Measurements from ENCODE around the gene PCIF1. TPM values are rescaled to one million over a fixed set of nuclear protein-coding genes. Genes with fewer than 3 reads are reported as not detected.

PCIF1 gene
- total and polyA plus RNA-seq, 9 of the 15 experiments (the other 6 are each of a cell fraction or from before 2014, with no cell fraction given): 5.8 to 29.4 (median 11.3) TPM

- TF ChIP-seq BCLAF1 (IDR thresholded peaks at IDR 0.05; ENCODE audit: borderline replicate concordance in 1 of 2, control insufficient read depth in 1 of 2, low read depth in 2 of 2, low read length in 1 of 2): no peak
- no peak for TF ChIP-seq ZC3H11A (IDR thresholded peaks at IDR 0.05; ENCODE audit: low read depth, low read length)
- TF ChIP-seq ZNF253 (CRISPR knock-in tag; conservative IDR thresholded peaks at IDR 0.05): no peak
- TF ChIP-seq PHB2 (IDR thresholded peaks at IDR 0.05; ENCODE audit: low read depth): no peak
- peak; percentile 74 for TF ChIP-seq HMGN3 (IDR thresholded peaks at IDR 0.05; ENCODE audit: borderline replicate concordance, extremely low read depth, insufficient read length, low read depth, low read length)
- TF ChIP-seq KDM5B (IDR thresholded peaks at IDR 0.05; ENCODE audit: insufficient replicate concordance, low read depth, low read length): peak; percentile 70
- TF ChIP-seq, protein P1, sequence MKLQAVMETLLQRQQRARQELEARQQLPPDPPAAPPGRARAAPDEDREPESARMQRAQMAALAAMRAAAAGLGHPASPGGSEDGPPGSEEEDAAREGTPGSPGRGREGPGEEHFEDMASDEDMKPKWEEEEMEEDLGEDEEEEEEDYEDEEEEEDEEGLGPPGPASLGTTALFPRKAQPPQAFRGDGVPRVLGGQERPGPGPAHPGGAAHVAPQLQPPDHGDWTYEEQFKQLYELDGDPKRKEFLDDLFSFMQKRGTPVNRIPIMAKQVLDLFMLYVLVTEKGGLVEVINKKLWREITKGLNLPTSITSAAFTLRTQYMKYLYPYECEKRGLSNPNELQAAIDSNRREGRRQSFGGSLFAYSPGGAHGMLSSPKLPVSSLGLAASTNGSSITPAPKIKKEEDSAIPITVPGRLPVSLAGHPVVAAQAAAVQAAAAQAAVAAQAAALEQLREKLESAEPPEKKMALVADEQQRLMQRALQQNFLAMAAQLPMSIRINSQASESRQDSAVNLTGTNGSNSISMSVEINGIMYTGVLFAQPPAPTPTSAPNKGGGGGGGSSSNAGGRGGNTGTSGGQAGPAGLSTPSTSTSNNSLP (IDR thresholded peaks at IDR 0.05; ENCODE audit: borderline replicate concordance, low read depth, low read length): no peak
- peak; percentile 48; the same call in 1 of the 2 replicates for TF ChIP-seq MYNN (IDR thresholded peaks at IDR 0.05)
- no peak for TF ChIP-seq MYNN (CRISPR knock-in tag; IDR thresholded peaks at IDR 0.05)
- TF ChIP-seq, protein P2, sequence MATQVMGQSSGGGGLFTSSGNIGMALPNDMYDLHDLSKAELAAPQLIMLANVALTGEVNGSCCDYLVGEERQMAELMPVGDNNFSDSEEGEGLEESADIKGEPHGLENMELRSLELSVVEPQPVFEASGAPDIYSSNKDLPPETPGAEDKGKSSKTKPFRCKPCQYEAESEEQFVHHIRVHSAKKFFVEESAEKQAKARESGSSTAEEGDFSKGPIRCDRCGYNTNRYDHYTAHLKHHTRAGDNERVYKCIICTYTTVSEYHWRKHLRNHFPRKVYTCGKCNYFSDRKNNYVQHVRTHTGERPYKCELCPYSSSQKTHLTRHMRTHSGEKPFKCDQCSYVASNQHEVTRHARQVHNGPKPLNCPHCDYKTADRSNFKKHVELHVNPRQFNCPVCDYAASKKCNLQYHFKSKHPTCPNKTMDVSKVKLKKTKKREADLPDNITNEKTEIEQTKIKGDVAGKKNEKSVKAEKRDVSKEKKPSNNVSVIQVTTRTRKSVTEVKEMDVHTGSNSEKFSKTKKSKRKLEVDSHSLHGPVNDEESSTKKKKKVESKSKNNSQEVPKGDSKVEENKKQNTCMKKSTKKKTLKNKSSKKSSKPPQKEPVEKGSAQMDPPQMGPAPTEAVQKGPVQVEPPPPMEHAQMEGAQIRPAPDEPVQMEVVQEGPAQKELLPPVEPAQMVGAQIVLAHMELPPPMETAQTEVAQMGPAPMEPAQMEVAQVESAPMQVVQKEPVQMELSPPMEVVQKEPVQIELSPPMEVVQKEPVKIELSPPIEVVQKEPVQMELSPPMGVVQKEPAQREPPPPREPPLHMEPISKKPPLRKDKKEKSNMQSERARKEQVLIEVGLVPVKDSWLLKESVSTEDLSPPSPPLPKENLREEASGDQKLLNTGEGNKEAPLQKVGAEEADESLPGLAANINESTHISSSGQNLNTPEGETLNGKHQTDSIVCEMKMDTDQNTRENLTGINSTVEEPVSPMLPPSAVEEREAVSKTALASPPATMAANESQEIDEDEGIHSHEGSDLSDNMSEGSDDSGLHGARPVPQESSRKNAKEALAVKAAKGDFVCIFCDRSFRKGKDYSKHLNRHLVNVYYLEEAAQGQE (IDR thresholded peaks at IDR 0.05; ENCODE audit: borderline replicate concordance): peak; percentile 97
- TF ChIP-seq, protein P2 (CRISPR knock-in tag; IDR thresholded peaks at IDR 0.05; ENCODE audit: low read depth): no peak
- TF ChIP-seq MXD1 (CRISPR knock-in tag; IDR thresholded peaks at IDR 0.05; ENCODE audit: borderline replicate concordance, poor library complexity, severe bottlenecking): no peak
These were observed 43.2 kb upstream of the PCIF1 start, which contains the start of the genes CTSA and NEURL2 (continued) for GRCh38 chr20:45890985-45891983.

Data from K562 (cell line).